Bone marrow (tissue), 2 donors: Measurements from ENCODE around the gene SNX25.

ENCODE experiments used
- DNase-seq, 2 donors: peaks; one replicate each; lab custom pipeline; 2025; lab: John Stamatoyannopoulos, UW

The SNX25 gene

DNA sequence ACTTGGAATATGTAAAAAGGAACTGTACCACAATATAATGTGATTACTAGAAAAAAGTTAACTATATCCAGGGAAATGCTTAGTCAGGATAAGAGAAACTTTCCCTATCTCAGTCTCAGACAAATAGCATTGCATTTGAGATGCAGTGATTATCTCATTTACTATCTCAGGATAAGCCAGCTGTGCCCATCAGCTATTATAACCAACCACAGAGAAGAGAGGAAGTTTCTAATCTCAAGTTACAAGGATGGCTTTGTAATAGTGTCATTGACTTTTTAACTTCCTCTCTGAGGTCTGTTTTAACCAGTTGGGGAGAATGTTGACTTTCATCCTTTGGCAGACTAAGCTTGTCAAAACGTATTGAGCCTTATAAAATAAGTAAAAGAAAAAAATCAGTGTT is 56.5 kb downstream of the SNX25 start:
- peak in 1 of 2 donors; percentile 70 for DNase-seq

- DNase-seq = no peak
These were observed 59.9 kb downstream of the SNX25 start for GRCh38 chr4:185269286-185269685.

DNA sequence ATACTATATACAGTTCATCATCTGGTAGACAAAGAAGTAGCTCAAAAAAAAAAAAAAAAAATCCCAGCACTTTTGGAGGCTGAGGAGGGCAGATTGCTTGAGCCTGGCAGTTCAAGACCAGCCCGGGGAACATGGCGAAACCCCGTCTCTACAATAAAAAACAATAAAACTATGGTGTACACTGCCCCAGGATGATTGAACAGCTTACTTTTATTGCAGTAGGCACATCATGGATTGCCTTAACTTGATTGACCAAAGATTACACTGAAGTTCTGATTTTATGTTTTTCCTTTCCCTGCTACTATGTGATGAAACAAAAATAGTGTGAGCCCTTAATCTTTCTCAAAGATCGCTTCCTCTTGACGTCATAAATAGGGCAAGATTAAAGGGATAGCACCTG is 60.6 kb downstream of the SNX25 start:
- DNase-seq = no peak

GRCh38 chr4:185270885-185271284 is 61.5 kb downstream of the SNX25 start:
- DNase-seq = no peak

DNA sequence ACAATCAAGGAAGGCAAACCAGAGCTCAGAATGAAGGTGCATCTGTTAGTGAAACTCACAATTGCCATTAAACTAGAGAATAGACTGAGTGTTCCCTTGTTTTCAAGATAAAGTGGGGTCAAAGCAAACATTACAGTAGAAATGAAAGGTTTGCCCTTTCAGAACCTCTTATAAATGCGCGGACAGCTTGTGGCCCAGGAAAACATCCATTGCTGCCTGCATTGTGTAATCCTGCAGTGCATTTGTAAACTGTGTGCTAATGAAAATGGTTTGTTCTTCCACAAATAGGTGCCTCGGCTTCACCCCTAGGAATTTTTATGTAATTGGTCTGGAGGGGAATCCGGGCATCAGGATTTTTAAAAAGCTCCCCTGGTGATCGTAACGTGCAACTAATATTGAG is 62.8 kb downstream of the SNX25 start:
- DNase-seq = no peak

- DNase-seq = no peak
These were observed 66.1 kb downstream of the SNX25 start for GRCh38 chr4:185275501-185275900.

GRCh38 chr4:185276036-185276435 is 66.6 kb downstream of the SNX25 start:
- DNase-seq = no peak

- DNase-seq = no peak
These were observed 69.3 kb downstream of the SNX25 start for GRCh38 chr4:185278716-185279115.

GRCh38 chr4:185280608-185281007 is 71.2 kb downstream of the SNX25 start:
- DNase-seq = peak in 1 of 2 donors; percentile 74

DNA sequence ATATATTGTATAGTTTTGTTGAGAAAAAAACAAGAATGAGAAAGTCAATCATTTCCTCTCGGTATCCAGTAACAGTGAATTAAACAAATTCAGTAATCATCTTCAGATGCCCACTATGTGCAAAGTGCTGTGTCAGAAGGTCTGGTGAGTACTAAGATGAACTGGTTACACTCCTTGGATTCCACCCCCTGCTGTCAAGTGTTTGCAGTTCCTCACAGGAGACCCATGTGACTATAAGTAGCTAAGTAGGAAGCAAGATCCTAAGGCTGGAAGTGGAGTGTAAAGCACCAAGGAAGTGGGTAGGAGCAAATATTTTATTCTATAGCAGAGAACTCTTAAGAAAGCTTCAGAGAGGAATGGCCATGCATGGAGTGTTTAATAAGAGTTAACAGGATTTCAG is 73.6 kb downstream of the SNX25 start:
- DNase-seq = no peak

DNA sequence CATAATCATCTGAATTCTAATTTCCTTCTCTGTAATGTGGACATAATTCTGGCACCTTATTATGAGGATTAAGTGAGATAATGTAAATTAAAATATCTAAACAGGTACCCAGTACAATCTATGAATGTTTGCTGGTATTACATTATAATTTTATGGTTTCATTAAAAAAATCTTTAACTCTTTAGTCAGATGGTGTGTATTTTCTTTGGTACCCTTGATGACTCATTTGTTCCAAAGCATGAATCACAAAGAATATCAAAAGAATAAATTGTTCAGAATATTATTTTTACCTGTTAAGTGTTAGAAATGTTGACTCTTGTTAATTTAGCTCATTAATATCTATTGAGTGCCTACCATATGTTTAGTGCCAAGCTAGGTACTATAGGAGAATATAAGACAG is 74.3 kb downstream of the SNX25 start:
- no peak for DNase-seq

- no peak for DNase-seq
These were observed 76.4 kb downstream of the SNX25 start for GRCh38 chr4:185285632-185286393.

DNA sequence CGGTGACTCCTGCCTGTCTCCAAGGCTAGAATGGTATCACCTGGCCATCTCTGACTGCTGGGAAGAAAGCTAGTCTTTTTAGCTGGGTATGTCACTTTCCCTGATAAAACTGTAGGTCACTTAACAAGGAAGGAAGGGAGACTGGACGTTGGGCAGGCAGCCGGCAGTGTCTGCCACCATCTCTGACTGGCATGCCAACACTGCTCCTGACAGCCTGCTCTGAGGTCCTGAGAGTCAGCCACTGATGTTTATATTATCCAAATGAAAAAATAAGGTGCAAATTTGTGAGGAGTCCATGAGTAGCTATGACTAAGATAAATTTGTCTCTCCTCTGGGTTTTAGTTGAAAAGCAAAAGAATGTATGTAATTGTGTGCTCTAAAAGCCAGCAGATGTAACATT is 77.2 kb downstream of the SNX25 start:
- no peak for DNase-seq

DNA sequence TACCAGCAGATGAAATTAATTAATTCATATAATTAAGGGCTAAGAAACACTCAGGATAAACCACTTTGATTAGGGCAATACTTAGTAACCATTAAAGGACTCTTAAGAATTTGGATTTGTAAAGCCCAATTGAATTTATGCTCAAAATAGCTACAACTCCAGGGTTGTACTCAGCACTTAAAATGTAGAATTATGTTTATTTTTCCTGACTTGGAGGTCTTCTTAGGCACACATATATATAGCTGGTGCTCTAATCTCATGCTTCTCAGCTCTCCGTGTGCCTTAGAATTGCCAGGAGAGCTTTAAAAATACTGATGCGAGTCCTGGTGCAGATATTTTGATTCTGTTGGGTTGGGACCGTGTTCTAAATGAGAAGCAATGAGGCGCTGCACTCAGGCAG is 77.6 kb downstream of the SNX25 start:
- no peak for DNase-seq

DNA sequence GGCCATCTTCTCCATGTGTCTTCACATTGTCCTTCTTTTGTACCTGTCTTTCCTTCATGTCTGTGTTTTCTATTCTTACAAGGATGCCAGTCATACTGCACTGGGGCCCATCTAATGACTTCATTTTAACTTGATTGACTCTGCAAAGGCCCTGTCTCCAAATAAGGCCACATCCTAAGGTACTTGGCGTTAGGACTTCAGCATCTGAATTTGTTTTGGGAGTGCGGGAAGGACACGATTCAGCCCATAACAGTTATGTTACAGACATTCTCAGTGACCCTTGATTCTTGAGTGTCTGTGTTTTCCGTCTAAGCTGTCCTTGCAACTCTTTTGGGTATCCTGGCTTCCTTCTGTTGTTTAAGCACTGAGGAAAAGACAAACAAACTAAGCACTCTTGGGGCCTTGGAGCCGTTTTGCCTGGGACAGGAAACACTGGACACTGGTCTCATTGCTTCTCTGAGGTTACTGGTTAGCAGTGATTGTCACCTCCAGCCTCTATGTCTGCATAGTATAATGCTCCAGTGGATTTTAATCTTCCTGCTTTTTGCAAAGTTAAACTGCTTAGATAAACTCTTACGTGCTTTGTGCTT is 80.7 kb downstream of the SNX25 start:
- no peak for DNase-seq

GRCh38 chr4:185290656-185291055 is 81.3 kb downstream of the SNX25 start:
- no peak for DNase-seq

DNA sequence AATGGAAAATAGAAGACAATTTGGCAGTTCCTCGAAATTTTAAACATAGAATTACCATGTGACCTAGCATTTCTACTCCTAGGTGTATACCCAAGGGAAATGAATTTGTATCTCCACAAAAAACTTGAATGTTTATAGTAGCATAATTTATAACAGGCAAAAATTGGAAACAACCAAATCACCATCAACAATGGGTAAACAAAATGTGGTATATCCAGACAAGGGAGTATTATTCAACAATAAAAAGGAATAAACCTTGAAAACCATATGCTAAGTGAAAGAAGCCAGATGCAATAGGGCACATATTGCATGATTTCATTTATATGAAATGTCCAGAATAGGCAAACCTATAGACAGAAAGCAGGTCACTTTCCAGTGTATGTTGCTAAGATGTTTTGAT is 83.8 kb downstream of the SNX25 start:
- DNase-seq = no peak

DNA sequence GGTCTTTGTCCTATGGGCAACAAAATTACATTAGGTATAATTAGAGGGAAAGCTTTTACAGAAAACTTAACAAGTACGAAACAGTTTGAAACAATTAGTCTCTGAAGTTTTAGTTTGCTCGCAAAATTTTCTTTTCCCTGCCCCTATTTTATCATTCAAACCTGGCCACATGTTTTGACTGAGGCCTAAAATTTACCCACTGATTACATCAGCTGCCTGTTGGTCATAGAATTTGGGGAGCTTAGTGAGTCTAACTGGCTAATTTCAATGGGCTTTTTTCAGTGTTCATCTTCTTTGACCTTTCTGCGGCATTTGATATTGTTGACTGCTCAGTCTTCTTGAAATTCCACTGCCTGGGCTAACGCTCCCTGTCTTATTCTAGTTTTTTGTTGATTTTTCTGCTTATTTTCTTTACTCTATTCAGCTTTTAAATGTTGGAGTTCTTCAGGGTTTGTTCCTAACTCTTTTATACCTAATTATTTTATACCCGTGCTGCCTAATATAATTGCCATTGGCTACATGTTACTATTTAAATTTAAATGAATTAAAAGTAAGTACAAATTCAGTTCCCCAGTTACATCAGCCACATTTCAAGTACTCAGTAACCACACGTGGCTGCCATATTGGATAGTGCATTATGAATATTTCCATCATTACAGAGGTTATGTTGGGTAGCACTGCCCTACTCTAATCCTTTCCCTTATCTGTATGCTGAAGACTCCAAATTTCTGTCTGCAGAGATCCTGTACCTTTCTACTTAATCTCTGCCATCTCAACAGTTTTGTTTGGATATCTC is 87.5 kb downstream of the SNX25 start:
- no peak for DNase-seq

- no peak for DNase-seq
These were observed 89.5 kb downstream of the SNX25 start for GRCh38 chr4:185298728-185299430.

DNA sequence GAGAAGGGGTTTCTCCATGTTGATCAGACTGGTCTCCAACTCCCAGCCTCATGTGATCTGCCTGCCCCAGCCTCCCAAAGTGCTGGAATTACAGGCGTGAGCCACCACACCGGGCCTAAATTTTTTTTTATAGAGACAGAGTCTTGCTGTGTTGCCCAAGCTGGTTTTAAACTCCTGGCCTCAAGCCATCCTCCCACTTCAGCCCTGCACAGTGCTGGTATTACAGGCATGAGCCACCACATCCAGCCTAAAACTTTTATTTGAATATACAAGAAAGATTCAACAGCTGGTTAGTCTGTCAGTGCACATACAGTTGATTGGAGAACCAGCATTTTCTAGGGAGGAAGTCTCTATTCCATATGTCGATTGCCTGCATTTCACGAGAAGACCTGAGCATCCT is 95.1 kb downstream of the SNX25 start:
- DNase-seq = no peak

DNA sequence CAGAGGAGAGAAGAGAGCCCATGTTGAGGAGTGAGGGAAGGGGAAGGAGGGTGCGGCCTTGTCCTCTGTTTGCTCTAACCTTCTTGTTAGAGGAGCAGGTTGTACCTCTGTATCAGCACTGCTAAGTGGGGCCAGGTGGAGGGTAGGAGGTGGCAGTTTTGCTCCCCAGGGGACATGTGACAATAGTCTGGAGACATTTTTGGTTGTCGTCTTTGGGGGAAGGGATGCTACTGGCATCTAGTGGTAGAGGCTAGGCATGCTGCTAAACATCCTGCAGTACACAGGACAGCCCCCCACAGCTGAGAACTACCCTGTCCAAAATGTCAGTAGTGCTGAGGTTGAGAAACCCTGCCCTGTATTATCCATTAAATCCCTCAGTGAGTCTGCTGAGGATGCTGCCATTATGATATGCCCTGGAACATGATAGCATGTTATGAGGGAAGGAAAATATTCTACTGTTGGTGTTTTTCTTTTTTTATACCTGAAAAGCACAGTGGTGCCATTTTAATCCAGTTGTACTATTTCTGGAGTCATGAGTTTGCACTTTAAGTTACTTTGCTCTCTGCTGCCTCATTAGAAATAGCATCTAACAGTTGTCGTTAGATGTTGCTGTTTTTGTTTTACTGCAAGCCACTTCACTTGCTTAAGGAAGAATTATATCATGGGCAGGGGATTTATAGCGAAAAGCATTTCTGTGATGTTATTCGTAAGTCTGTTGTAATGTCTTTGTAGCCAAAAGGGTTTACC is 95.7 kb downstream of the SNX25 start:
- peak in 1 of 2 donors; percentile 74 for DNase-seq

- no peak for DNase-seq
These were observed 96.6 kb downstream of the SNX25 start for GRCh38 chr4:185305979-185306442.
